B cell (primary cell): ENCODE results near the gene ORM1. TPM values are rescaled to one million over a fixed set of nuclear protein-coding genes. Genes with fewer than 3 reads are reported as not detected.
"Not testable (repeated sequence)": the region's sequence is repeated elsewhere in the genome, so short reads cannot be mapped to it uniquely, and the experiment has no call there.

Experiments used
- ATAC-seq: fragments of 200-7000 bp; cut with Tn5 transposase; one replicate; pipeline ENCODE4 v1.10.0; 2021; ENCODE audit warnings: low read depth, mild to moderate bottlenecking, moderate number of reproducible peaks, moderate library complexity
- CTCF ChIA-PET: fragments of 350-600 bp; sonication (Branson Sonifier 250); formaldehyde crosslinking; loops from one replicate; lab custom pipeline; 2021; ENCODE audit warnings: antibody characterized with exemption, inconsistent platforms; lab: Charles Lee
- POLR2A ChIA-PET: fragments of 350-600 bp; sonication (Branson Sonifier 250); formaldehyde crosslinking; loops from one replicate; lab custom pipeline; 2021; ENCODE audit warnings: antibody characterized with exemption; lab: Charles Lee
- DNase-seq: peaks from one replicate; pipeline ENCODE4 v3.0.0; 2013
- H2AFZ ChIP-seq: 2 replicates; pipeline ENCODE4 v1.6.1; 2012; ENCODE audit warnings: mild to moderate bottlenecking, low read depth, low read length; ENCODE audit not compliant: insufficient read depth, poor library complexity, severe bottlenecking
- H3K27ac ChIP-seq, 2 donors: 1 replicate in 1 of 2; 2 replicates in 1 of 2; pipeline ENCODE4 v1.5.1; 2012 to 2013; ENCODE audit warnings: low read length in 2 of 2, mild to moderate bottlenecking in 2 of 2, moderate library complexity in 1 of 2
- H3K27me3 ChIP-seq, 4 experiments: fragments of 200-600 bp in 1 of 4; sonication (generic) in 1 of 4; replicated peaks in 1 of 4; 1 replicate in 2 of 4; 2 replicates in 2 of 4; pipeline versions ENCODE4 v1.6.1 to v1.7.0; 2013 to 2016; ENCODE audit warnings: low read length in 3 of 4, mild to moderate bottlenecking in 2 of 4, mixed read lengths in 1 of 4, moderate library complexity in 1 of 4; ENCODE audit not compliant: insufficient read depth in 4 of 4, control insufficient read depth in 3 of 4; ENCODE audit errors: control extremely low read depth in 1 of 4
- H3K36me3 ChIP-seq, 2 experiments: replicated peaks in 1 of 2; 1 replicate in 1 of 2; 2 replicates in 1 of 2; pipeline versions ENCODE4 v1.6.1 to v1.7.1; 2013; ENCODE audit warnings: low read length in 1 of 2; ENCODE audit not compliant: insufficient read depth in 2 of 2, control insufficient read depth in 1 of 2; ENCODE audit errors: control extremely low read depth in 1 of 2, extremely low read depth in 1 of 2
- H3K4me1 ChIP-seq, 2 donors: fragments of 200-600 bp in 1 of 2; sonication (generic) in 1 of 2; 1 replicate in 1 of 2; 2 replicates in 1 of 2; pipeline versions ENCODE4 v1.5.1 to v1.6.1; 2013 to 2017; ENCODE audit warnings: low read length in 2 of 2; ENCODE audit not compliant: control insufficient read depth in 2 of 2, insufficient read depth in 2 of 2
- H3K4me2 ChIP-seq: replicated peaks from 2 replicates; pipeline ENCODE3; 2012; ENCODE audit warnings: mild to moderate bottlenecking, low read depth, low read length; ENCODE audit not compliant: poor library complexity, severe bottlenecking
- H3K4me3 ChIP-seq, 5 experiments: fragments of 200-600 bp in 1 of 5; sonication (generic) in 1 of 5; 1 replicate in 3 of 5; 2 replicates in 2 of 5; pipeline versions ENCODE4 v1.5.1 to v1.7.0; 2011 to 2016; ENCODE audit warnings: low read length in 4 of 5, mild to moderate bottlenecking in 4 of 5, low read depth in 2 of 5, control low read depth in 1 of 5, moderate library complexity in 1 of 5; ENCODE audit not compliant: insufficient read depth in 1 of 5; ENCODE audit errors: control extremely low read depth in 1 of 5, extremely low read depth in 1 of 5
- H3K79me2 ChIP-seq: fragments of 200-600 bp; sonication (generic); one replicate; pipeline ENCODE4 v1.6.0; 2016; ENCODE audit warnings: low read length; ENCODE audit not compliant: control insufficient read depth, insufficient read depth
- H3K9ac ChIP-seq: fragments of 200-600 bp; sonication (generic); 2 replicates; pipeline ENCODE4 v1.6.1; 2017; ENCODE audit warnings: mild to moderate bottlenecking, low read length, moderate library complexity
- H3K9me3 ChIP-seq, 3 donors: one replicate each; pipeline versions ENCODE4 v1.6.1 to v1.7.1; 2013; ENCODE audit warnings: low read length in 2 of 3; ENCODE audit not compliant: control insufficient read depth in 2 of 3, insufficient read depth in 1 of 3; ENCODE audit errors: control extremely low read depth in 1 of 3
- H4K20me1 ChIP-seq: 2 replicates; pipeline ENCODE4 v1.6.0; 2012; ENCODE audit warnings: mild to moderate bottlenecking, low read length; ENCODE audit not compliant: insufficient read depth, control insufficient read depth, poor library complexity, severe bottlenecking
- H3K27ac Mint-ChIP-seq: one replicate; pipeline ENCODE4 v1.8.0; 2021; ENCODE audit warnings: mixed read lengths
- H3K27me3 Mint-ChIP-seq: one replicate; pipeline ENCODE4 v1.8.0; 2021; ENCODE audit warnings: mixed read lengths
- H3K4me1 Mint-ChIP-seq: one replicate; pipeline ENCODE4 v1.8.0; 2021; ENCODE audit warnings: mixed read lengths
- H3K4me3 Mint-ChIP-seq: one replicate; pipeline ENCODE4 v1.8.0; 2021; ENCODE audit warnings: mixed read lengths
- H3K9me3 Mint-ChIP-seq: one replicate; pipeline ENCODE4 v1.8.0; 2022; ENCODE audit warnings: mixed read lengths; ENCODE audit not compliant: insufficient read depth
- EZH2 ChIP-seq: IDR thresholded peaks from 2 replicates; pipeline ENCODE4 v1.6.1; 2012; ENCODE audit warnings: borderline replicate concordance, low read depth, mild to moderate bottlenecking, moderate library complexity, low read length; ENCODE audit not compliant: insufficient read depth, poor library complexity, severe bottlenecking
- WGBS: methylation state at CpG from one replicate; pipeline ENCODE4 v1.1.5; 2013; ENCODE audit warnings: missing lambda C conversion rate; ENCODE audit not compliant: insufficient coverage; 5-methylcytosine and 5-hydroxymethylcytosine counted together
- intact Hi-C: fragments of 100-400 bp; cut with micrococcal nuclease; formaldehyde crosslinking; loops from one replicate; pipeline ENCODE4 v1.10.0; 2022
- polyA plus RNA-seq: library from polyadenylated mRNA; depleted of rRNA; stranded (reverse); fragments of >200 nt; gene quantifications from 2 replicates; pipeline ENCODE4 v1.2.3, GENCODE V29; 2012
- total RNA-seq, 2 donors: library from RNA; stranded (reverse); fragments of 120-200 nt in 1 of 2; gene quantifications; 1 replicate in 1 of 2; 2 replicates in 1 of 2; pipeline versions ENCODE4 v1.2.3 to v1.2.4, GENCODE V29; 2013 to 2022
- TF ChIP-seq, protein P1 (sequence below): fragments of 200-600 bp; IDR thresholded peaks from one replicate; pipeline ENCODE4 v1.8.0; 2022; ENCODE audit warnings: antibody characterized with exemption, mild to moderate bottlenecking

Gene ORM1
- total and polyA plus RNA-seq, 2 donors (not counting 1 experiment from before 2014, with no cell fraction given), result 0.13 TPM; not detected in 1

DNA sequence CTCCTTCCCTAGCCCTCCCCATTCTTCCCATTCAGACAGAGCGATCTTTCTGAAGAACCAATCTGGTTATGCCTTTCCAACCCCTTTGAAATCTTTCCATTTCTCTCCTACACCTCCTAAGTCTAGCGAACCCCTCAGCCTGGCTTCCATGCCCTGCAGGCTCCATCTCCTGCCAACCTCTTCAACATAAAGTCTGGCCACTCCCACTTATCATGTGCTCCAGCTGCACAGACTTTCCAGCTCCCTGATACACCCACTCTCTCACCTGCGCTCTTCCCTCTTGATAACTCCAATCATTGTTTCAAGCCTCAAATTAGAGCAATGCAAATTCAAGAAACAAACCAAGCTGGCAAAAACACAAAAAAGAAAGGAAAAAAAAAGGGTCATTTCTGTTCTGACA lies 3.8 kb upstream of the ORM1 start:
- Histone ChIP-seq H3K36me3 (no peaks in the 10 kb centered on the region), H3K27me3 (peaks cover 0 to 5% (median 0%) of the 10 kb centered on the region in 4 experiments), H3K9ac (no peak overlapping the region), H3K4me3 (no peak overlapping the region), H3K27ac (no peak overlapping the region), H3K4me1 (no peaks in the 10 kb centered on the region), H4K20me1 (no peaks in the 10 kb centered on the region), H3K4me2 (no peak overlapping the region), H3K79me2 (no peaks in the 10 kb centered on the region), H3K9me3 (peaks cover 0 to 11% (median 3%) of the 10 kb centered on the region in 3 donors), H2AFZ (no peak overlapping the region)
- intact Hi-C loops, result no loop called here
- Mint-ChIP-seq H3K4me1 (no peaks in the 10 kb centered on the region), H3K4me3 (no peak overlapping the region), H3K27me3 (peaks cover 10% of the 10 kb centered on the region), H3K9me3 (no peaks in the 10 kb centered on the region), H3K27ac (no peak overlapping the region)
- ChIA-PET POLR2A (no interaction called here), CTCF (interaction anchor here (1.5 to 1.6 kb wide), 2 partner anchors 15 to 28 kb away, joined by 3 to 5 read pairs; no protein-coding TSS in a partner anchor)
- no peak for TF ChIP-seq EZH2
- TF ChIP-seq, protein P1, sequence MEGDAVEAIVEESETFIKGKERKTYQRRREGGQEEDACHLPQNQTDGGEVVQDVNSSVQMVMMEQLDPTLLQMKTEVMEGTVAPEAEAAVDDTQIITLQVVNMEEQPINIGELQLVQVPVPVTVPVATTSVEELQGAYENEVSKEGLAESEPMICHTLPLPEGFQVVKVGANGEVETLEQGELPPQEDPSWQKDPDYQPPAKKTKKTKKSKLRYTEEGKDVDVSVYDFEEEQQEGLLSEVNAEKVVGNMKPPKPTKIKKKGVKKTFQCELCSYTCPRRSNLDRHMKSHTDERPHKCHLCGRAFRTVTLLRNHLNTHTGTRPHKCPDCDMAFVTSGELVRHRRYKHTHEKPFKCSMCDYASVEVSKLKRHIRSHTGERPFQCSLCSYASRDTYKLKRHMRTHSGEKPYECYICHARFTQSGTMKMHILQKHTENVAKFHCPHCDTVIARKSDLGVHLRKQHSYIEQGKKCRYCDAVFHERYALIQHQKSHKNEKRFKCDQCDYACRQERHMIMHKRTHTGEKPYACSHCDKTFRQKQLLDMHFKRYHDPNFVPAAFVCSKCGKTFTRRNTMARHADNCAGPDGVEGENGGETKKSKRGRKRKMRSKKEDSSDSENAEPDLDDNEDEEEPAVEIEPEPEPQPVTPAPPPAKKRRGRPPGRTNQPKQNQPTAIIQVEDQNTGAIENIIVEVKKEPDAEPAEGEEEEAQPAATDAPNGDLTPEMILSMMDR, result no peak
- no peak for ATAC-seq
- no peak for DNase-seq
- WGBS, result 83% methylated on average over 3 of the region's 3 CpGs

DNA sequence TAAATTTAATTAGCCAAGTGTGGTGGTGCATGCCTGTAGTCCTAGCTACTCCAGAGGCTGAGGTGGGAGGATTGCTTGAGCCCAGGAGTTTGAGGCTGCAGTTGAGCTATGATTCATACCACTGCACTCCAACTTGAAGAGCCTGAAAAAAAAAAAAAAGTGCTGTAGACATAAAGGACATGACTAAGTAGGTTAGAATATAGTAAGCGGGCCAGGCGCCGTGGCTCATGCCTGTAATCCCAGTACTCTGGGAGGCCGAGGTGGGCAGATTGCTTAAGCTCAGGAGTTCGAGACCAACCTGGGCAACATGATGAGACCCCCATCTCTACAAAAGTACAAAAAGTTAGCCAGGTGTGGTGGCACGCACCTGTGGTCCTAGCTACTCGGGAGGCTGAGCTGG lies 2.2 kb upstream of the ORM1 start:
- CTCF ChIA-PET, result interaction anchor here (1.0 to 1.6 kb wide), 4 partner anchors 16 to 85 kb away, joined by 3 to 5 read pairs (median 4); no protein-coding TSS in a partner anchor
- ATAC-seq, H3K4me3 Mint-ChIP-seq, H3K9me3 ChIP-seq, H3K79me2 ChIP-seq, H3K9ac ChIP-seq, H3K4me1 Mint-ChIP-seq, H4K20me1 ChIP-seq, intact Hi-C loops, H3K27ac ChIP-seq, H3K4me3 ChIP-seq, H3K27ac Mint-ChIP-seq, H3K36me3 ChIP-seq, H3K27me3 ChIP-seq, H3K4me2 ChIP-seq, H3K9me3 Mint-ChIP-seq, H2AFZ ChIP-seq, H3K4me1 ChIP-seq, DNase-seq: not testable (repeated sequence)
- peaks cover 10% of the 10 kb centered on the region for H3K27me3 Mint-ChIP-seq
- 82% methylated on average over 5 of the region's 7 CpGs for WGBS
- POLR2A ChIA-PET, result interaction anchor here (0.7 kb wide), 1 partner anchor 95 kb away, joined by 4 read pairs; no protein-coding TSS in a partner anchor
